Activated gamma-delta T cell treated with anti-CD3 and anti-CD28 coated beads, Interleukin-2, amount 50 U/mL, for 16 hours (primary cell): Measurements from ENCODE around the gene FASN.
A peak's percentile ranks its signal among the peaks of the same experiment; 100 is the strongest.

Source experiments
- DNase-seq: peaks from one replicate; pipeline ENCODE4 v3.0.0-alpha.2; 2020; ENCODE audit warnings: low read depth

FASN gene

DNA sequence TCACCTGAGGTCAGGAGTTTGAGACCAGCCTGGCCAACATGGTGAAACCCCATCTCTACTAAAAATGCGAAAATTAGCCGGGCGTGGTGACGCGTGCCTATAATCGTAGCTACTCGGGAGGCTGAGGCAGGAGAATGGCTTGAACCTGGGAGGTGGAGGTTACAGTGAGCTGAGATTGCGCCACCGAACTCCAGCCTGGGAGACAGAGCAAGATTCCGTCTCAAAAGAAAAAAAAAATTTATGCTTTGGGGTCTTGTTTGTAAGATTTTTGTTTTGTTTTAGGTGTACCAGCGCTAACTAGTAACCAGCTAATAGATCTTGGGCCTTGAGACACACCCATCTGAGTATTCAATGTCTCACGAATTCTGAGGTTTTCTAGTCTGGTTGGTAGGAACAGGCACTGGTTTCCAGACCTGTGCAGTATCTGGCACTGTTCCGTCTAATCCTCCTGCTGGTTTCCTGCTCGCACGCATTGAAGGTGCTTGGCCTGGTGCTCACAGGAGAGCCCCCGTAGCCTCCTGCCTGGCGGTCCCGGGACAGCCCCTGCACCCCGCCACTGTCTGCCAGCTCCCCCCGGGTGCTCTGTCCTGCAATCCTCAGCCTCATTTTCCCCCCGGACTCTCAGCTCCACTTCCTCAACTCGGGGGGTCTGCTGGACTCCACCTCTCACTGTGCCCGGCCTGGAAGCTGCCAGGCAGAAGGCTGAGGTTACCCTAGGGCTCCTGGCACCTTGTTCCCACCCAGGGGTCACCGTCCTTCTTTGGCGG is 21.8 kb downstream of the FASN start:
- DNase-seq = no peak

DNA sequence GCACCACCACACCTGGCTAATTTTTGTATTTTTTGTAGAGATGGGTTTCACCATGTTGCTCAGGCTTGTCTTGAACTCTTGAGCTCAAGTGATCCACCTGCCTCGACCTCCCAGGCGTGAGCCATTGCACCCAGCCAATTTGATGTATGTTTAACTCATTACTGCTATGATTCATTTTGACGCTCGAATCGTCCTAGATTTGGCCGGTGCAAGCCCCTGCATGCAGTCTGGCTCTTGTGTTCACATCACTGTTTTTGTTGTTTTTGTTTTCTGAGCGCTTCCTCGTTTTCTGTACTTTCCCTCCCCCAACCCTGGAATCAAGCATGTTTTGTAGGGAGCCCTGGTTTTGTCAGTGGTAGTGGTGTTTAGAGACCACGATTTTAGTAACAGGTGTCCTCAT is 24.6 kb downstream of the FASN start:
- no peak for DNase-seq

DNA sequence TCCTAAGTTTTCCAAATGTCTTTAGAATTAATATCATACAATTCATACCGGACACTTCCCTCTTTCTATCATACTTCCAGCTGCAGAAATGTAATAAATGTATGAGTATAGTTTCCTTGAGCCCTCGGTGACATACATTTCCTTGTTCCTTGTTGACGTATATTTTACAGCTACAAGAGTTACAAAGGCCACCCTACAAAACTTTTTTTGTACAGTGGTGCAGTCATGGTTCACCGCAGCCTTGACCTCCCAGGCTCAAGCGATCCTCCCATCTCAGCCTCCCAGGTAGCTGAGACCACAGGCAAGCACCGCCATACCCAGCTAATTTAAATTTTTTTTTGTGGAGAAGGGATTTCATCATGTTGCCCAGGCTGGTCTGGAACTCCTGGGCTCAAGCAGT is 25.2 kb downstream of the FASN start:
- DNase-seq = no peak

DNA sequence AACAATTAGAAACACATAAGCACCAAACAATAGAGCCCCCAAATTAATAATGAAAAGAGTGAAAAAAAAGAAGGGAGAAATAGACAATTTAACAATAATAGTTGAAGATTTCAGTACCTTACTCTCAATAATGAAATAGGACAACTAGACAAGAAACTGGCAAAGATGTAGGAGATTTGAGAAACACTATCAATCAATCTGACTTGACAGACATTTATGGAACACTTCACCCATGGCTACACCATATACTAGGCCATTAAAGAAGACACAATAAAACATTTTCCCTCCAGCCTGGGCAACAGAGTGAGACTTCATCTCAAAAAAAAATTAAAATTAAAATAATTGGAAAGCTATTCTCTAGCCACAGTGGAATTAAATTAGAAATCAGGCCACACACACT is 27.4 kb downstream of the FASN start:
- DNase-seq = no peak

DNA sequence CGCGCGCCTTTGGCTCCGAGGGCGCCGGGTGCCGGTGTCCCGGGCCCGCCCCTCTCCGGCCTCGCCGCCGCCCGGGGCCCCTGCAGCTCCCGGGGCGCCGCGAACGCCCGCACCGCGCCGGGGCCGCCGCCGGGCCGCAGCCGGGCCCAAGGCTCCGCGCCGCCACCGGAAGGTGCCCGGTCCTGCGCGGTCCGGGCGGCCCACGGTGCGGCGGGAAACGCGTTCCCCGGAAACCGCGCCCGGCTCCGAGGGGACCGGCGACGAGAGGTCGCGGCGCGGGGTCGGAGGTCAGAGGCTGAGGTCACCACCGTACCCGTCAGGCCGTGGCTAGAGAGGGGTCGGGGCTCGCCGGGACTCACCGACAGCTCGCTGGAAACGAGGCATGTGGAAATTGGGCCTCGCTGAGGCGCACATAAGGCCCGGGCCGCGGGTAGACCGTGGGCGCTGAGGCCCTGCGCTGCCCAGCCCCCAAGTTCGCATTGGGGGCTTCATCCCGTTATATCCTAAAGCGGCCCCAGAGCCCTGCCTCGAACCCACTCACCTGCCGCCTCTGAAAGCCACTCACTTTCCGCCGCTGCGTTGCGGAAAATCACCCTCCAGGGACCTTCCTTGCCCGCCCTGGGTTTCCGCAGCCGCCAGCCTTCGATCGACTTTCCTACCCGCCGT is 32.3 kb downstream of the FASN start, which contains the start of gene DUS1L:
TSS of gene DUS1L (minus strand) at position 167 of the 666 bp plus-strand sequence. CDS start 745 bp downstream, outside the sequence.
- DNase-seq = peak; percentile 50

DNA sequence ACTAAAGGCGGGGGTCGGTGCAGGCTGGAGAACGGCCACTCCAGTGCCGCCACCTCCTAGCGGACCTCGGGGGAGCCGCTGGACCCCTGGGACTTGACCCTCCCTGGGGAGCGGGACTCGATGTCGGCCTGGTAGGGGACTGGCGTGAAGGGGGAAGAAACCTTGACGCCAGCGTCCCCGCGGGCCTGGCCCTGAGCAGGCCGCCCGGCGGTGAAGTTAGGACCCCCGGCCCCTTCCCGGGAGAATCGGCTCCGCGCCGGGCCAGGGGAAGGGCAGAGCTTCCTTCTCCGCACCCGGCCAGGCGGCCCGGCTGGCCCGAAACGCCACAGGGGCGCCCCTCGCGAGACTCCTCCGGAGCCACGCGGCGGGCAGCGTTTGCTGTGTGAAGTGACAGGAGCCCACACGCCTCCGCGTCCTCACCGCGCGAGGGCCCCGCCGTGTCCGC is 32.8 kb downstream of the FASN start:
- no peak for DNase-seq

DNA sequence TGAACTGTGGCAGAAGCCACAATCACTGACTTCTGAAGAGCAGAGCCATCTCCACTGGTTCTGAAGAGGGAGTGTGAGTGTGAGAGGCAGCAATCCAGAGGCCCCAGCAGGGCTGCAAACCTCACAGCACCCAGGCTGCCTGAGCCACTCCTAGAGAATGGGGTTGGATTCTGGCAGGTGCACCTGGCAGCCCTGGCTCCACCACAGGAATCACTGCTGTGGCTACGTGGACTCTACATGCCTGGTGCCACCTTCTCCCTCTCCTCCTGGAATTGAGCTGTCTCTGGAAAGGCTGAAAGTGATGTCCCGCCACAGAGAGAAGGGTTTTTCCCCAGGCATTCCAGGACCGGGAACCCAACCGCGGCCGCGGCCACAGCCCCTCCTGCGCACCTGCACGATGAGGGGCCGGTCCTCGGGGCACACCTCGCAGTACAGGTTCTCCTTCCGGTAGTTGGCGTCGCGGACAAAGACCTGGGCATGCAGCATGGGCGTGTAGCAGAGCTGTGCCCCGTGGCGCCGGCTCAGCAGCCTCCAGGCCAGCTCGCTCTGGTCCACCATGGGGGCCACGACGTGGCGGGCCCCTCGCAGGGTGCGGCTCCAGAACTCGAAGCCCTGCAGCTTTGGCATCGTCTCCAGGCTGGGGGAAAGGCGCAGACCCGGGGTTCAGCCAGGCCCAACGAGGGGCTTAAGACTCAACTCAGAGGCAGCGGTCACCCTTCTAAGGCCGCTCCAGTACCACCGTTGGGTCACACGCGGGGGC is 33.4 kb downstream of the FASN start:
- DNase-seq = no peak

DNA sequence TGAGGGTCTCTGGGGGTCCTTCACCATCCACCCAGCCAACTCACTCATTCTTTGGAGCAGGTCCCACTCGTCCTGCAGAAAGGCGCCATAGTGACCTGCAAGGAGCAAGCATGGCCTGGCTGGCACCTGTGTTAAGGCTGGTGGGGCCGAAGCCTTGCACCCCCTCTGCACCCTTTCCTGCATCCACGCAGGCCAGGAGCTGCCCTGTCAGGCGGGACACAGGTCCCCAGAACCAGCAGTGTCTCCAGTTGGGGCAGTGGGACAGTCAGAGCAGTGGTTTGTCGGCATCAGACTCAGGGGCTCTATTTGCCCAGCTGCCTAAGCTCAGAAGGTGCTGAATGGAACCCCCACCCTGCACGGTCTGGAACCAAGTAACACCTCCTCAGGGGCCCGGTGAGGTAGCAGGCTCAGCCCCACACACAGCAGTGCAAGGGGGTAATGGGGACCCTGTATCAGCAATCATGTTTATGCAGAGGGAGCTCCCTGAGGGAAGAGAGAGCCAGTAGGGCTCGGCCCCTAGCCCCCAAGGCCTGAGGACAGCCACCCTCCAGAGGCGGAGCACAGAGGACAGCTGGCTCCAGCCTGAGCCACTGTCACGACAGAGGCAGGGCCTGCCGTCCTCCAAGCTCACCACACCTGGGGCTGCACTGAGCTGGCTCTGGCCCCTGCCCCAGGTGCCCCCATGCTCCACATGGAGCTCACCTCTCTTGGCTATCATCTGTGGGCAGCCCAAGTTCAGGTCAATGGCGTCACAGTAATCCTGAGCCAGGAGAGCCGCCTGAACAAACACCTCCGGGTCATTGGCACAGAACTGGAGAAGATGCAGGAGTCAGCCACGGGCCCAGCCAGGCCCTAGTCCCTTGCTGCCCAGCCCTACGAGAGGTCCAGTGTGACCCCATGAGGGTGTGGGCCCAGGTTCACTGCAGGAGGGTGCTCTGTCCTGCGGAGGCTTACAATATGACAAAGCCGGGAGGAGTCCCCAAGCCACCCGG is 34.3 kb downstream of the FASN start:
- no peak for DNase-seq

DNA sequence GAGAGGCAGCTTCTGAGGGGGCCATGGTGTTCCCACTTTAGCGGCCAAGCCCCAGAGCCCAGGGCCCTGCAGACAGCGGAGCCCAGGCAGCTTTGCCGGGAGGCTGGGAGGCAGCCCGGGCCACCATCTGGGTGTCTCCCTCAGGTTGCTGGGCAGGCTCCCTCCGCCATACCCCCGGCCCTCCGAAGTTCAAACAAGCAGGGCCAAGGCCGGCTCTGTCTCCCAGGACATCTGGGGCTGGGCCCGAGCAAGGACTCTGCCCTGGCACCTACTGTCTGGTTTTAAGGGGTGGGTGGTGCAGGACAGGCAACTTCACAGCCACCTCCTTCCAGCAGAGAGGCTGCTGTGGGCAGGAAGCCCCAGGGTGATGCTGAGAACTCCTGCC is 35.1 kb downstream of the FASN start:
- no peak for DNase-seq

DNA sequence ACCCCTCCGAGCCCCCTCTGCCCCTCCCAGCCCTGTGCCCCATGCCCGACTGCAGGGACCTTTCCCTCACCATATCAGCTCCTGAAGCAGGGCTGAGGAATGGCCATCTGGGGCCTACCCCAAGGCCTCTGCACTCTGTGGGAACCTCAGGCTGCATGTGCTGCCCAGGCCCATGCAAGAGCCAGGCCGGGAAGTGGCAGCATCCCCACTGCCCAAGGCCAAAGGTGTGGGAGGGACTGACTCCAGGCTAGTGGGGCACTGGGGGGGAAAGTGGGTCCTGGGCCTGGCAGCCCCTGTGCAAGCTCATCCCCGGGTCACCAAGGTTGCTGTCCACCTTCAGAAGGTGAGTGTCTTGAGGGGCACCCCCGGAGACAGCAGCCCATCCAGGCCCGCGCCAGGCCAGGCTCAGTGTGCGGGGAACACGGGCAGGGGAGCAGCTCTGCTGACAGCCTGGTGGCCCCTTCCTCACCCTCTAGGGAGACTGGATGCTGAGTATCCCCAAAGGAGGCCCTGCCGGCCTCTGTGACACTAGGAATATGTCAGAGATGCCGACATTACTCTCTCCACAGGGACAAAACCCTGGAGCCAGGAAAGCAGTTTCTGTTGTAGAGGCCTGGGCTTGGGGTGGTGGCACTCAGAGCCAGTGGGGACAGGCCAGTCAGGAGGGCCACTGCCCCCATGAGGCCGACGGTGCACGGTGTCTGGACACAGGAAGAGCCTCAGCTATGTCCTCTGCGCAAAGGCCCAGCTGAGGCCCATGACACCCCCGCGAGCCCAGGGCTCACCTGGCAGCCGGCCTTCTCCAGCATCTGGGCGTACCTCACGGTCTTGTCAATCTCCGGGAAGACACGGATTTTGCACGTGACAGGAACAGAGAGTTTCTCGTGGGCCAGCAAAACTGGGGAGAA is 35.7 kb downstream of the FASN start:
- no peak for DNase-seq

DNA sequence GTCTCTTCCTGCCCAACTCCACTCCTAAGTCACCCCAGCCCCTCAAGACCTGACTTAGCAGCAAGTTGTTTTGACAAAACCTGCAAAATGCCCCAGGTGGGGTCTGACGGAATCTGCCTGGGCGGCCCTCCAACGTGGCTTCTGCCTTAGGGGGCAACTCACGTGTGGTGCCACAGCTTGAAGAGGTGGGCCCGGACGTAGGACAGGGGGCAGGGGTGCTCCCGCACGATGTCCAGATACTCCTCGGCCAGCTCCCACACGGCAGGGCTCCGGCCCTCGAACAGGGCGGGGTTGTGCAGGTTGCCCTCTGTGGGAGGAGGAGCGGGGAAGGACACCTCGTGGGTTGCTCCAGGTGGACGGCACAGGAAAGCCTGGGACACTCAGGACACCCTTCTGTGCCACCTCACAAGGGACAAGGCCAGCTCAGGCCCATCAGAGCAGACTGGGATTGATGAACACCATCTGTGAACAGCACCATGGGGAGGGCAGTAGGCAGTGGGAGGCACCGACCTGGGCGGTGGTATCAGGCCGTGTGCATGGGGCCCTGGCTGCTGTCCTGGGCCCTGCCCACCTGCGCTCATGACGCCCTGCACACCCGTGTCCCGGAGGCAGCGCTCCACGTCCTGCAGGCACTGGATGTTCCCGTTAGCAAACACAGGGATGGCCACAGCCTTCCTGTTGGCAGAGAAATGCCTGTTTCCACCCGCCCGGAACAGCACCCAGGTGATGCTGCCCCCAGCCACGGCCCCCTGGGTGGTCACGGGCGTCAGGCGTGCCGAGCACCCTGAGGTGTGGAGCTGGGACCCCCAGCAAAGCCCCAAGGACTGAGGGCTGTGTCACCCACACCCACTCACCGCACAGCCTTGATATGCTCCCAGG is 36.8 kb downstream of the FASN start:
- DNase-seq = no peak

DNA sequence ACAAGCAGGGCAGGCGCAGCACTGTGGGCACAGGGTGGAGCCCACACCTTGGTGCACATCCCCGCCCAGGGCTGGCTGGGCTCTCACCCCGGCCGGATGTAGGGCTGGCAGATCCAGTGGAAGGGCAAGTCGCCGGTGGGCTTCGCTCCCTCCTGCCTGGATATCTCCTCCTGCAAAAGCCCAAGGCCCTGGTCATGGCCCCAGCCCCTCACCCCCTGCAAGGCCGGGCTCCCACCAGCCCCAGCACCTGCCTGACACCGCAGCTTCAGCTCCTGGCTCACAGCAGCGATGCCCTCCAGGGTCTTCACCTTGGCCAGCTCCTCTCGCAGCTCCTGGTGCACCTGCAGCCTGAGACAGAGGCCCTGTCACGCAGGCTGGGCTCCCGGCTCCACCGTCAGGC is 37.4 kb downstream of the FASN start:
- DNase-seq = no peak

DNA sequence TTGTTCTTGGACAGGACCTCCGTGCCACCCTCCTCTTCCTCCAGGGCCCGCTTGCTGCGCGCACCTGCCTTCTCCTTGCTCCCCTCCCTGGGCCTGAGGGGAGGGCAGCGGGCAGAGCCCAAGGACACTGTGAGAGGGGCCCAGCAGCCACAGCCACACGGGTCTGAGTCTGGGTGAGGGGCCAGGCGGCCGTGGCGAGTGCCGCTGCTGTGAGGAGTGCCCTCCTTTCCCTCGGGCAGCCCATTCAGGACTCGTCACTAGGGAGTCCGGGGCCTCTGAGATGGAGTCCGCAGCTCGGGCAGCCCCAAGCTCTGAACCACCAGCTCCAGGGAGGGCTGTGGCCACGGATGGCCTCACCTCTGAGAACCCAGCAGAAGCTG is 38.0 kb downstream of the FASN start:
- DNase-seq = no peak

DNA sequence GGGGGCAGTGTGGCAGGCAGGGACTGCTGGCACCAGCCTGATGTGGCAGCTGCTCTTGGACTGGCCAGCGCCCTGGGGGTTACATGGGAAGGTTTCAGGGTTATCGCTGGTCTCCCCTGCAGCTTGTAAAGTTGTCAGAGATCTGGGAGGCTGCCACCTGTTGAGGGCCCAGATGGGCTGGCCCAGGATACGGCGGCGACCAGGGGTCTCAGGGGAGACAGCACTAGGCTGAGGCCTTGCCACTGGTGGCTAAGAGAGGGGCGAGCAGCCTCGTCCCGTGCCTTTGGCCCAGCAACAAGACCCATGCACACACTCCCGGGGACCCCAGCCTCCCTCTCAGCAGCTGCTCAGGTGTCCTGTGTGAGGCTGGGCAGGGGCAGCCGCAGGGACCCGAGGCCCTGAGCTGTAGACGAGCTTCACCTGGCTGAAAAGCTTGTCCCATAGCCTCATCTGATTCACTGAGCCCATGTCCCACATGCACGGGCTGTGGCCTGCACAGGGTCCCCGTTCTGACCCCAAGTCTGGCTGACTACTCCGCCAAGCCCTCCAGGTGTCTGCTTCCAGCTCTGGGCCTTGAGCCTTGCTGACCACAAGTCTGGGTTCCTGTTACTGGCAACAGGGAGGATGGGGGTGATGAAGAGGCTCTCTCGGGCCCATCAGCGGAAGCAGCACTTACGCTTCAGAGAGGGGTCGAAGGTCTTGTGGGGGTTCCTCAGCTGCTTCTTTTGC is 38.6 kb downstream of the FASN start:
- DNase-seq = no peak

DNA sequence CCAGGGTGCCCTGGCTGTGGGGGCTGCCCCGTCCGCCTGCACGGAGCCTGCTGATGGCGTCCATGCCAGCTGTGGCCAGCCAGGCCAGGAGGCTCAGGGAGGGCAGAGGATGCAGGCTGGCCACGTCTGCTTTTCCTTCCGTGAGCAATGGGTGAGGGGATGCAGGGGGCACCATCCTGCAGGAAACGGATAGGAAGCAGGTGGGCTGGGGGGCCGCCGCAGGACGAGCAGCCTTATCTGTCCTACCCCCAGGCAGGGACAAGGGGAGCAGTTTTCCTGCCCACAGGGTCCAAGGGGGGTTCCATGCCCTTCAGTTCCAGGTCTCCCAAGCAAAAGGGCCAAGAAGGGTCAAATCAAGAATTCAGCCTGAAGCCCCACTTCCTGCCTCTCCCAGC is 39.2 kb downstream of the FASN start:
- no peak for DNase-seq

DNA sequence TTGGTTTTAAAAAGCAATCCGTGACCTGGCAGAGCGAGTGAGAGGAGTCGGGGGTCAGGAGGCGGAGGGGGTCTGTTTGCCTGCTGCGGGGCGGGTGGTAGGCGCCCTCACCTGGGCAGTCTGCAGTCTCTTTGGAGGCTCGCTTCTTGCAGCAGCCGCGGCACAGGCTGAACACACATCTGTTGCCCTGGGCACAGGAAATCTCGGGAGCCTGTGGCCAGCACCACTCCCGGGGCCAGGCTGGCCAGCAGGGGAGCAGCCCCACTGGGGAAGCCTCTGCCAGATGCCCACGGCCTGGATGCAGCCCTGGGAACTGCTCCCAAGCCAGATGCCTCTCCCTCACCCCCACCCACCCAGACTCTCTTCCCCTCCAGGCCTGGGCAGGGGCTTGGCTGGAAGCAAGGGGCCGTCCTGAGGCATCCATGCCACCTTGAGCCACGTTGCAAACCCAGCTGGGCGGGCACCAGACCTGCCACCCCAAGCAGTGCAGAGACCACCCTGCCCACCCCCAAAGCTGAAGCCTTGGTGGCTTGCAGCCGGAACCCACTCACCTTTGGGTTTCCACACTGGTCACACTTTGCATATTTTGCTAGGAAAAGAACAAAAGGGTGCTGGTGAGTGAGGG is 39.7 kb downstream of the FASN start:
- no peak for DNase-seq

DNA sequence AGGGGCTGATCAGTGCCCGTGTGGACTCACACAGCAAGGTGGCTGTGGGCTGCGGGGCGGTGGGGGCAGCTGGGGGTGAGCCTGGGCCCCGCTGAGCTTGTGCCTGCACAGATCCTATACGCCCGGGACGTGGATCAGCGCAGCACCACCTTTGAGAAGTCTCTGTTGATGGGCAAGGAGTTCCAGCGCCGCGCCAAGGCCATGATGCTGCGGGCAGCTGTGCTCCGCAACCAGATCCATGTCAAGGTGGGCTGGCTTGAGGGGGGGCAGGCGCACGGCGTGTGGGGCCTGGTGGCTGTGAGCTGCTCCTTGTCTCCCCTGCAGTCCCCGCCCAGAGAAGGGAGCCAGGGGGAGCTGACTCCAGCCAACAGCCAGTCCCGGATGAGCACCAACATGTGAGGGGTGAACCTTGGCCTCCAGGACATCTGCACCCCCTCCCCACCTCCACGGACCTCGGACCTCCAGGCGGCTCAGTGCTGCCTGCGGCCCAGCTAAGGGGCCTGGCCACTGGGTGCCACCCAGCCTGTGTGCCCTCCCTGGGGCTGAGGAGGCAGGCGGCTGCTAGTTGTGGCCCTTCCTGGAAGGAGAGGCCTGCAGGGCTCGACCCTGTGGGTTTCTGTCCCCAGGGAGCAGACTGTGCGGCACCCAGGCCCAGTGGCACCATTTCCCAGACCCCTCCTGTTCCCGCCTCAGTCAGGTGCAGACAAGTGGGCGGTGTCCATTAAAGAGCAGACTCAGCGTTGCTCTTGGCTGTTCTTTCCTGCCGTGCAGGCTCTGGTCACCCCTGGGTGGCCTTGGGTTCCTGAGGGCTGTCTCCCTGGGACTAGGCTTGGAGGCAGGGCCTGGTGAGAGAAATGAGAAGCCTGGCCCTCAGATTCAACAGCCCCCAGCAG is 41.1 kb downstream of the FASN start:
- no peak for DNase-seq
